Esophagus muscularis mucosa (tissue), 3 donors: Measurements from ENCODE around the gene GNB1.

ENCODE experiments used
- CTCF ChIP-seq, 3 experiments: fragments of 200-600 bp in 2 of 3; fragments of 450-650 bp in 1 of 3; sonication (generic) in 2 of 3; IDR thresholded peaks; one replicate each; pipeline ENCODE4 v1.5.1; 2017 to 2019; ENCODE audit warnings: antibody characterized with exemption in 3 of 3, mild to moderate bottlenecking in 2 of 3, moderate library complexity in 1 of 3
- POLR2A ChIP-seq: fragments of 450-650 bp; IDR thresholded peaks from one replicate; pipeline ENCODE4 v1.6.1; 2017; ENCODE audit warnings: antibody characterized with exemption, moderate library complexity, mild to moderate bottlenecking, low read depth

- TF ChIP-seq CTCF (IDR thresholded peaks at IDR 0.05) = peak in 1 of 3 experiments; percentile 23
- TF ChIP-seq POLR2A = no peak
Observed at GRCh38 chr1:1777950-1778662, 112.8 kb downstream of the GNB1 start, which contains the start of gene NADK.
